UCSD-AML1 (cell line): ENCODE data around the gene TEKTIP1.
"Not testable (repeated sequence)": the region's sequence is repeated elsewhere in the genome, so short reads cannot be mapped to it uniquely, and the experiment has no call there.

Experiments
- DNase-seq: peaks from one replicate; lab custom pipeline; 2025; ENCODE audit not compliant: unreplicated experiment; lab: John Stamatoyannopoulos, UW

Gene TEKTIP1

DNA sequence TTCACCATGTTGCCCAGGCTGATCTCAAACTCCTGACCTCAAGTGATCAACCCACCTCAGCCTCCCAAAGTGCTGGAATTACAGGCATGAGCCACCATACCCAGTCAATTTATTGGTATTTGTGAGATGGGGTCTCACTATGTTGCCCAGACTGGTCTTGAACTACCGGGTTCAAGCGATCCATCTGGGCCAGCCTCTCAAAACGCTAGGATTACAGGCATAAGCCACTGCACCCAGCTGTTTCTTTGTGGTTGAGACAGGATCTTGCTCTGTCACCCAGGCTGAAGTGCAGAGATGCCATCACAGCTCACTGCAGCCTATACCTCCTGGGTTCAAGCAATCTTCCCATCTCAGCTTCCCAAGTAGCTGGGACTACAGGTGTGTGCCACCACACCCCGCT lies 42.8 kb downstream of the TEKTIP1 start:
- DNase-seq: not testable (repeated sequence)

DNA sequence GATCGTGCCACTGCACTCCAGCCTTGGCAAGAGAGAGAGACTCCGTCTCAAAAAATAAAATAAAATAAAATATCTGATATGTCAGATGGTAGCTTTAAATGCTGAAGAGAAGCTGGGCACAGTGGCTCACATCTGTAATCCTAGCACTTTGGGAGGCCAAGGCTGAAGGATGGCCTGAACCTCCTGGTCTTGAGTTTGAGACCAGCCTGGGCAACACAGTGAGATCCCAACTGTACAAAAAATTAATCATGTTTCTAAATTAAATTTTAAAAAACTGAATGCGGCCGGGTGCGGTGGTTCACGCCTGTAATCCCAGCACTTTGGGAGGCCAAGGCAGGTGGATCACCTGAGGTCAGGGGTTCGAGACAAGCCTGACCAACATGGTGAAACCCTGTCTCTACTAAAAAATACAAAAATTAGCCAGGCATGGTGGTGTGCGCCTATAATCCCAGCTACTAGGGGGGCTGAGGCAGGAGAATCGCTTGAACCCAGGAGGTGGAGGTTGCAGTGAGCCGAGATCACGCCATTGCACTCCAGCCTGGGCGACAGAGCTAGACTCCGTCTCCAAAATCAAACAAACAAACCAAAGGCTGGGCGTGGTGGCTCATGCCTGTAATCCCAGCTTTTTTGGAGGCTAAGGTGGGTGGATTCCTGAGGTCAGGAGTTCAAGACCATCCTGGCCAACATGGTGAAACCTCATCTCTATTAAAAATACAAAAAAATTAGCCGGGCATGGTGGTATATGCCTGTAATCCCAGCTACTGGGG lies 45.2 kb downstream of the TEKTIP1 start:
- not testable (repeated sequence) for DNase-seq

DNA sequence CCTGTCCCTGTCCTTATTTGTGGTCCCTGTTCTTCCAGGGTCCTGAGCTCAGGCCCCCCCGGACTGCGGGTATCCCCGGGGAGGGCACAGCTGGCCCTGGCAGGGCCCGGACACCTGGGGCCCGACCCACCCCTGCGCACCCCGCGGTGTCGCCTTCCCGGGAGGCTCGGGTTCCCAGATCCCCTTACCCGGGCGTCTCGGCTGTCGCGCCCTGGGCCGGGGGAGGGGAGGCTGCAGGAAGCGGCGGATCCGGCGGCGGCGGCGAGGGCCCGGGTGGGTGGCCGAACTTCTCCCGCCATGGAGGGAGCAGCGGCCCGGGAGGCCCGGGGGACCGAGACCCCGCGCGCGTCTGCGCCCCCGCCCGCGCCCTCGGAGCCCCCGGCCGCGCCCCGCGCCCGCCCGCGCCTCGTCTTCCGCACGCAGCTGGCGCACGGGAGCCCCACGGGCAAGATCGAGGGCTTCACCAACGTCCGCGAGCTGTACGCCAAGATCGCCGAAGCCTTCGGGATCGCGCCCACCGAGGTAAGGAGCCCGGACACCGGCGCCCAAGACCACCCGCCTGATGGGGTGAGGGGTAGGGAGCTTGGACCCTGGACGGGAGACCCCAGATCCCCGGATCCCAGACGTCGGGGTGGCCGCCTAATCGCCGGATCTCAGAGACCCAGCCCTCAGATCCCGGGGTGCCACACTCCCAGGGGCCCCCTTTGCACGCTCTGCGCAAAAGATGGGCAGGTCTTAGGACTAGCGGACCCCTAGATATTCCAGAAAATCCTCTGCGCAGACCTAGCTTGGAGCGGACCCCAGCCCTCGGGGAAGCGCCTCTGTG lies 46.5 kb downstream of the TEKTIP1 start, which contains the start of gene GIPC3:
TSS of gene GIPC3 (plus strand) at position 178 of the 826 bp plus-strand sequence. CDS start at position 298, 120 bp downstream.
- DNase-seq: peak; percentile 49

DNA sequence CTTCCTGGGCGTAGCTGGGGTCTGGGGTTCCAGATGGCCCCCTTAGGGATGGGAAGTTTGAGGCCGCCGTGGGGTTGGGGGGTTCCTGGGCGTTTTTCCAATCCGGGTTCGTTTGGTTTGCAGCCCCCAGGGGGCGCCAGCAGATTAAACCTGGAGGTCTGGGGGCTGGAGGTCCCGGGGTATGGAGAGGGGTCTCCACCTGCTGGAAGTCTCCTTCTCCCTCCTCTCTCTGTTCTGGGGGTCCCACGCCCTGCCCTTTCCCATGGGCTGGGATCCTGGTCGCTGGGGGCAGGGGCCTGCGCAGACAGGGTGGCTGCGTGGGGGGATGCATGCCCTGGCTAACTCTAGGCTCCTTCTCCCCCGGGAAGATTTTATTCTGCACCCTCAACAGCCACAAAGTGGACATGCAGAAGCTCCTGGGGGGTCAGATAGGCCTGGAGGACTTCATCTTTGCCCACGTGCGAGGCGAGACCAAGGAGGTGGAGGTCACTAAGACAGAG lies 47.2 kb downstream of the TEKTIP1 start:
- DNase-seq: peak; percentile 64

DNA sequence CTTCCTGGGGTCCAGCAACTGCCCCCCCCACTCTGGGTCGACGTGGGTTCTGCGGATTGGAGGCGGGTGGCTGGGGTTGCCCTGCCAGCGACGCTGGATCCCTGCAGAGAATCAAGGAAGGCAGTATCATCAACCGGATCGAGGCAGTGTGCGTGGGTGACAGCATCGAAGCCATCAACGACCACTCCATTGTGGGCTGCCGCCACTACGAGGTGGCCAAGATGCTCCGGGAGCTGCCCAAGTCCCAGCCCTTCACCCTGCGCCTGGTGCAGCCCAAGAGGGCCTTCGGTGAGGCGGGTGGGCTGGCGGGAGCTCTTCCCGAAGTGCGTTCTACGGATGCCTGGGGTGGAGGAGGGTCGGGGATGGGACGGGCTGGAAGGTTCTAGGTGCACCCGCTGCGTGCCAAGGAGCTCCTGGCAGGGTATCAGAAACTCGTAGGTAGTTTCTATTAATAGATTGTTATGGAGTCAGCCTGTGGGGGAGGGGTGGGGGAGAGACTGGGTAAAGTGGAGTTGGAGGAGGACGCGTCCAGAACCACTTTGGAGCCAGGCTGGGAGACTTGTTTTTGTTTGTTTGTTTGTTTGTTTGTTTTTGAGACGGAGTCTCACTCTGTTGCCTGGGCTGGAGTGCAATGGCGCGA lies 47.9 kb downstream of the TEKTIP1 start:
- no peak for DNase-seq

DNA sequence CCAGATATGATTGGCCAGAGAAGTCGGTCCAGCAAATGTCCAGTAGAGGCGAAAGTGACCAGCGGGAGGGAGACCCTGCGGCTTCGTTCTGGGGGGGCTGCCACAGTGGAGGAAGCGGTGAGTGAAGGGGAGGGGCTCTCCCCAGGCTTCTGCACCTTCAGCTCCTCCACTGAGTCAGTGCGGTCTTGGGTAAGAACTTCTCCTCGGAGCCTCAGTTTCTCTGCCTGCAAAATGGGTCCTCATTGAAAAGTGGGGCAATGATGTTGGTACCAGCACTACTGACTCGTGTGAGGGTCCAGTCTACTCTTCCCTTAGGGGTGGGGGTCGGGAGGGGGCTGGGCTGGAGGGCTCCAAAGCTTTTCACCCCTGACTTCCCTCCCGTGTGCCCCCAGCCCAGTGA lies 50.5 kb downstream of the TEKTIP1 start:
- no peak for DNase-seq

DNA sequence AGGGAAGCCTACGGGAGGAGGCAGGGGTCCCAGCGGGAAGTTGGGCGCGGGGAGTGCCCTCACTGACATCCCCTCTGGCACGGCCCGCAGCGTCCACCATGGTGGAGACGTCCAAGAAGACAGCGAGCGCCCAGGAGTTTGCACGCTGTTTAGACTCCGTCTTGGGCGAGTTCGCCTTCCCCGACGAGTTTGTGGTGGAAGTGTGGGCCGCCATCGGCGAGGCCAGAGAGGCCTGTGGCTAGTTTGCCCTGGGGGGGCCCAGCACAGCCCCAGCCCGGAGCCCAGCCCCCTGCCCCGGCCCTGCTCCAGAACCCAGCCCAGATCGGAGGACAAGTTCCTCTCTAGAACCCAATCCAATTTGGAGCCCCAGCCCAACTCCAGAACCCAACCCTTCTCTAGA lies 51.0 kb downstream of the TEKTIP1 start:
- DNase-seq: no peak

DNA sequence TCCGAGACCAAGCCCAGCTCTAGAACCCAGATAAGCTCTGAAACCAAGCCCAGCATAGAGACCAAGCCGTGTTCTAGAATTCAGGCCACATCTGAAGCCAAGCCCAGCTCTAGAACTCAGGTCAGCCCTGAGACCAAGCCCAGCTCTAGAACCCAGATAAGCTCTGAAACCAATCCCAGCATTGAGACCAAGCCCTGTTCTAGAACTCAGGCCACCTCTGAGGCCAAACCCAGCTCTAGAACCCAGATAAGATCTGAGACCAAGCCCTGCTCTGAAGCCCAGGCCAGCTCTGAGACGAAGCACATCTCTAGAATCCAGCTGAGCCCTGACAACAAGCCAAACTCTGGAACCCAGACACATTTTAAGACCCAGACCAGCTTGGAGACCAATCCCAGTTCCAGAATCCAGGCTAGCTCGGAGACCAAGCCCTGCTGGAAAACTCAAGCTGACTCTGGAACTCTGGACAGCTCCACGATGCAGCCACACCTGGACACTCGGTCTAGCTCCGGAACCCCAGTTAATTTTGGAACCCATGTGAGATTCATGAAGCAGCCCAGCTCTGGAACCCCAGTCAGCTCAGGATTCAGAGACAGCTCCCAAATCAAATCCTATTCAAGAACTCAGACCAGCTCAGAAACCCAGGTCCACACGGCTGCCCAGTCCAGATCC lies 52.2 kb downstream of the TEKTIP1 start:
- no peak for DNase-seq

DNA sequence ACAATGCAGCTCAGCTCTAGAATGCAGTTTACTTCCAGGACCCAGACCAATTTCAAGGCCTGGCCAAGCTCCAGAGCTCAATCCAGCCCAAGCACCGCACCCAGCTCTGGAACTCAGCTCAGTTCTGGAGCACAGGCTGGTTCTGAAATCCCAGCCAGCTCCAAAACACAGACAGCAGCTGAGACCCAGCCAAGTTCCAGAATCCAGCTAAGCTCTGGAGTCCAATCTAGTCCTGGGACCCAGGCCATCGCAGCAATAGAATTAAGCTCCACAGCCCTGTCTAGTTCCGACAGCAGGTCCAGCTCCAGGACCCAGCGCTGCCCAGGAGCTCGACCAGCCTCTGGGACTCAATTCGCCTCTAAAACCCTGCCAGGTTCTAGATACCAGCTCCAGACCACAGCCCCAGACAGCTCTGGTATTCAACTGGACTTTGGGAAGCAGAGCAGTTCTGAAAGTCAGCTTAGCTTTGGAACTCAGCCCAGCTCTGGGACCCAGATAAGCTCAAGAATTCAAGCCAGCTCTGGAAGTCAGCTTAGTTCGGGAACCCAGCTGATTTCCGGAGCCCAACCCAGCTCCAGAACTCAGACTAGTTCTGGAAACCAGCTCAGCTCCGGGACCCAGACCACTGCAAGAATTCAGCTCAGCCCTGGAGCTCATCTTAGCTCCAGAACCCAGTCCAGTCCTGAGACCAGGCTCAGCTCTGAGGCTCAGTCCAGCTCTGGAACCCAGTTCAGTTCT lies 53.1 kb downstream of the TEKTIP1 start:
- DNase-seq: no peak

DNA sequence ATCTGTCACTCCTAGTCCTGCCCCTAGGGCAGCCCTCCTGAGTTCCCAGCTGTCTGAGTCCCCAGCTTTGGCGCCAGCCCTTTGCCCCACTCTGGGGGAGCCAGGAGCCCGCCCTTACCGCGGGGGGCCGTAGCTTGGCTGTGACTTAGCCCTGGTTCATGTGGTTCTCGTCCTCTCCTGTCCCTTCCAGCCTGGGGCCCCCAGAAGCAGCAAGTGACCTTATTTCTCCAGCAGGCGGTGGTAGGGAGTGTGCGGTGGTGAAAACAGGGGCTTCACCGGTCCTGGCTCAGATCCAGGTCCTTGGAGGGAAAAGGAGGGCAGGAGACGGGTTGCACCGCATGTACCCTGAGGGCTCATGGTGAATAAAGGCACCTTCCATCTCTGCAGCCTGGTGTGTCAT lies 54.2 kb downstream of the TEKTIP1 start:
- no peak for DNase-seq
